NCI-H345 treated with DMSO at 0.1 percent for 48 hours (cell line): Measurements from ENCODE around the gene TCP11L2.
A peak's percentile ranks its signal among the peaks of the same experiment; 100 is the strongest.
"Not testable (repeated sequence)": the region's sequence is repeated elsewhere in the genome, so short reads cannot be mapped to it uniquely, and the experiment has no call there.

Source experiments
- DNase-seq: peaks from one replicate; lab custom pipeline; 2025; ENCODE audit not compliant: unreplicated experiment; lab: John Stamatoyannopoulos, UW

TCP11L2 gene

GRCh38 chr12:106342397-106343213, 40.1 kb downstream of the TCP11L2 start:
- DNase-seq, result no peak

- DNase-seq, result no peak
Observed at GRCh38 chr12:106343214-106343528, 40.6 kb downstream of the TCP11L2 start.

- DNase-seq, result no peak
Observed at GRCh38 chr12:106344131-106344530, 41.6 kb downstream of the TCP11L2 start.

GRCh38 chr12:106345746-106346145, 43.2 kb downstream of the TCP11L2 start:
- DNase-seq, result no peak

- DNase-seq, result no peak
Observed at GRCh38 chr12:106348411-106348810, 45.9 kb downstream of the TCP11L2 start.

GRCh38 chr12:106353175-106353574, 50.6 kb downstream of the TCP11L2 start:
- no peak for DNase-seq

GRCh38 chr12:106357549-106358395, 55.2 kb downstream of the TCP11L2 start, which contains the start of gene POLR3B:
Gene POLR3B (plus strand): TSS chr12:106357748. CDS start chr12:106357880, 132 bp downstream.
- DNase-seq, result peak; percentile 90

GRCh38 chr12:106358396-106359241, 56.1 kb downstream of the TCP11L2 start:
- no peak for DNase-seq

GRCh38 chr12:106359646-106360399, 57.3 kb downstream of the TCP11L2 start:
- DNase-seq, result no peak

GRCh38 chr12:106360400-106360994, 58.0 kb downstream of the TCP11L2 start:
- no peak for DNase-seq

GRCh38 chr12:106362971-106363370, 60.4 kb downstream of the TCP11L2 start:
- no peak for DNase-seq

GRCh38 chr12:106364261-106364660, 61.7 kb downstream of the TCP11L2 start:
- DNase-seq, result no peak

- DNase-seq, result no peak
Observed at GRCh38 chr12:106369624-106370346, 67.3 kb downstream of the TCP11L2 start.

GRCh38 chr12:106378788-106379187, 76.3 kb downstream of the TCP11L2 start:
- DNase-seq, result no peak

GRCh38 chr12:106380954-106381353, 78.4 kb downstream of the TCP11L2 start:
- DNase-seq, result no peak

- not testable (repeated sequence) for DNase-seq
Observed at GRCh38 chr12:106381866-106382265, 79.3 kb downstream of the TCP11L2 start.

- no peak for DNase-seq
Observed at GRCh38 chr12:106386813-106387535, 84.4 kb downstream of the TCP11L2 start.

GRCh38 chr12:106387848-106388377, 85.4 kb downstream of the TCP11L2 start:
- no peak for DNase-seq
